NCI-H69 (cell line): ENCODE measurements around the gene SHISA7.
"Not testable (repeated sequence)": the region's sequence is repeated elsewhere in the genome, so short reads cannot be mapped to it uniquely, and the experiment has no call there.

ENCODE experiments used
- DNase-seq: peaks from one replicate; lab custom pipeline; 2025; lab: John Stamatoyannopoulos, UW

SHISA7 gene

GRCh38 chr19:55446060-55446459 is 3.0 kb upstream of the SHISA7 start:
- DNase-seq: peak; percentile 63

- DNase-seq: no peak
Measured at GRCh38 chr19:55444646-55445045, 1.5 kb upstream of the SHISA7 start.

GRCh38 chr19:55443824-55444480 is 852 bp upstream of the SHISA7 start:
- no peak for DNase-seq

GRCh38 chr19:55442372-55442961 is 633 bp downstream of the SHISA7 start:
- peak; percentile 76 for DNase-seq

- peak; percentile 94 for DNase-seq
Measured at GRCh38 chr19:55441692-55442321, 1.3 kb downstream of the SHISA7 start.

GRCh38 chr19:55441319-55441691 is 1.8 kb downstream of the SHISA7 start:
- DNase-seq: peak; percentile 84

GRCh38 chr19:55440411-55441105 is 2.5 kb downstream of the SHISA7 start:
- peak; percentile 79 for DNase-seq

- no peak for DNase-seq
Measured at GRCh38 chr19:55439052-55439451, 4.0 kb downstream of the SHISA7 start.

- DNase-seq: no peak
Measured at GRCh38 chr19:55437410-55437809, 5.7 kb downstream of the SHISA7 start.

- DNase-seq: no peak
Measured at GRCh38 chr19:55436847-55437246, 6.3 kb downstream of the SHISA7 start.

- no peak for DNase-seq
Measured at GRCh38 chr19:55435020-55435419, 8.1 kb downstream of the SHISA7 start.

- no peak for DNase-seq
Measured at GRCh38 chr19:55434356-55434919, 8.7 kb downstream of the SHISA7 start.

- DNase-seq: no peak
Measured at GRCh38 chr19:55433292-55433691, 9.8 kb downstream of the SHISA7 start.

- no peak for DNase-seq
Measured at GRCh38 chr19:55432241-55432959, 10.7 kb downstream of the SHISA7 start.

- DNase-seq: no peak
Measured at GRCh38 chr19:55431183-55431582, 11.9 kb downstream of the SHISA7 start.

GRCh38 chr19:55426042-55426441 is 17.1 kb downstream of the SHISA7 start:
- no peak for DNase-seq

GRCh38 chr19:55424518-55424917 is 18.6 kb downstream of the SHISA7 start:
- DNase-seq: no peak

GRCh38 chr19:55423225-55424005 is 19.7 kb downstream of the SHISA7 start:
- peak; percentile 31 for DNase-seq

- not testable (repeated sequence) for DNase-seq
Measured at GRCh38 chr19:55421281-55421680, 21.8 kb downstream of the SHISA7 start.

- DNase-seq: no peak
Measured at GRCh38 chr19:55419624-55420236, 23.4 kb downstream of the SHISA7 start.

GRCh38 chr19:55419103-55419502 is 24.0 kb downstream of the SHISA7 start:
- no peak for DNase-seq
